ENCODE results near the gene PPIP5K1.
"Not testable (repeated sequence)": the region's sequence is repeated elsewhere in the genome, so short reads cannot be mapped to it uniquely, and the experiment has no call there.

DNA sequence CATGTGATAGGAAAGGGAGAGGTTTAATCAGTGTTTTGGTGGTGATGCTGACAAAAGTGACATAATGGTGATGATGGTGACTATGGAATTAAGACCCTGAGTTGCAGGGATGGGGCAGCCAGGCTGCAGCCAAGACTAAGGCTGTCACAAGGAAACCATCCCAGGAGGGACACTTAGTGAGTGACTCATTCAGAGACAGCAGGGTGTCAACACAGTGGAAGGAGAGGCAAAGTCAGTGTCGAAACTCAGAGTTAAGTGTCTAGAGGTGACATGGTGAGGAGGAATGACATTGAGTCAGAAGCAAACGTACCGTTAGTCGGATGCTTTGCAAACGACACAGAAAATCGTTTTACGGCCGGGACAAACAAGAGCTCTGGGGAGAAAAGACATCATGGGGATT, 26.2 kb downstream of the PPIP5K1 start:
- TF ChIP-seq, protein P1, sequence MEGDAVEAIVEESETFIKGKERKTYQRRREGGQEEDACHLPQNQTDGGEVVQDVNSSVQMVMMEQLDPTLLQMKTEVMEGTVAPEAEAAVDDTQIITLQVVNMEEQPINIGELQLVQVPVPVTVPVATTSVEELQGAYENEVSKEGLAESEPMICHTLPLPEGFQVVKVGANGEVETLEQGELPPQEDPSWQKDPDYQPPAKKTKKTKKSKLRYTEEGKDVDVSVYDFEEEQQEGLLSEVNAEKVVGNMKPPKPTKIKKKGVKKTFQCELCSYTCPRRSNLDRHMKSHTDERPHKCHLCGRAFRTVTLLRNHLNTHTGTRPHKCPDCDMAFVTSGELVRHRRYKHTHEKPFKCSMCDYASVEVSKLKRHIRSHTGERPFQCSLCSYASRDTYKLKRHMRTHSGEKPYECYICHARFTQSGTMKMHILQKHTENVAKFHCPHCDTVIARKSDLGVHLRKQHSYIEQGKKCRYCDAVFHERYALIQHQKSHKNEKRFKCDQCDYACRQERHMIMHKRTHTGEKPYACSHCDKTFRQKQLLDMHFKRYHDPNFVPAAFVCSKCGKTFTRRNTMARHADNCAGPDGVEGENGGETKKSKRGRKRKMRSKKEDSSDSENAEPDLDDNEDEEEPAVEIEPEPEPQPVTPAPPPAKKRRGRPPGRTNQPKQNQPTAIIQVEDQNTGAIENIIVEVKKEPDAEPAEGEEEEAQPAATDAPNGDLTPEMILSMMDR (IDR thresholded peaks at IDR 0.05), result not testable (repeated sequence)
- TF ChIP-seq EP300, POLR2A, POLR2AphosphoS5 (IDR thresholded peaks at IDR 0.05): not testable (repeated sequence)
